ENCODE measurements around the gene ELAVL3.

DNA sequence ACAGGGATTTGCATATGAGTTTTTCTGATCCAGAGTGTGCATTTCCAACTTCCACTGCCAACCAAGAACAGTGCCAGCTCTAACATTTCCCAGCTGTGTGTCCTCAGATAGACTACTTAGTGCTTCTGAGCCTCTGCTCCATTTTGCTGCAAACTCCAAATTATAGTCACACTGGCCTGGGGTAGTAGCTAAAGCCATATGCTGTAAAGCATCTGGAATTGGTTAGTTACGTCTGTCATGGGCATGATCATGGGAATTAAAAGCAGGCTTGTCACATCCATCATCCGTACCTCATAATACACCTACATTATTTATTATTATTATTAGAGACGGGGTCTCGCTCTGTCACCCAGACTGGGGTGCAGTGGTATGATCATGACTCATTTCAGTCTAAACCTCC is 7.1 kb downstream of the ELAVL3 start:
- TF ChIP-seq, protein P1, sequence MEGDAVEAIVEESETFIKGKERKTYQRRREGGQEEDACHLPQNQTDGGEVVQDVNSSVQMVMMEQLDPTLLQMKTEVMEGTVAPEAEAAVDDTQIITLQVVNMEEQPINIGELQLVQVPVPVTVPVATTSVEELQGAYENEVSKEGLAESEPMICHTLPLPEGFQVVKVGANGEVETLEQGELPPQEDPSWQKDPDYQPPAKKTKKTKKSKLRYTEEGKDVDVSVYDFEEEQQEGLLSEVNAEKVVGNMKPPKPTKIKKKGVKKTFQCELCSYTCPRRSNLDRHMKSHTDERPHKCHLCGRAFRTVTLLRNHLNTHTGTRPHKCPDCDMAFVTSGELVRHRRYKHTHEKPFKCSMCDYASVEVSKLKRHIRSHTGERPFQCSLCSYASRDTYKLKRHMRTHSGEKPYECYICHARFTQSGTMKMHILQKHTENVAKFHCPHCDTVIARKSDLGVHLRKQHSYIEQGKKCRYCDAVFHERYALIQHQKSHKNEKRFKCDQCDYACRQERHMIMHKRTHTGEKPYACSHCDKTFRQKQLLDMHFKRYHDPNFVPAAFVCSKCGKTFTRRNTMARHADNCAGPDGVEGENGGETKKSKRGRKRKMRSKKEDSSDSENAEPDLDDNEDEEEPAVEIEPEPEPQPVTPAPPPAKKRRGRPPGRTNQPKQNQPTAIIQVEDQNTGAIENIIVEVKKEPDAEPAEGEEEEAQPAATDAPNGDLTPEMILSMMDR (IDR thresholded peaks at IDR 0.05) = no peak
- TF ChIP-seq POLR2AphosphoS5 (IDR thresholded peaks at IDR 0.05) (no peak), POLR2A (IDR thresholded peaks at IDR 0.05) (no peak), EP300 (IDR thresholded peaks at IDR 0.05) (no peak)

Data from stomach (tissue), 4 donors.